Measurements from ENCODE around the gene CDKN2AIPNL.

The CDKN2AIPNL gene

DNA sequence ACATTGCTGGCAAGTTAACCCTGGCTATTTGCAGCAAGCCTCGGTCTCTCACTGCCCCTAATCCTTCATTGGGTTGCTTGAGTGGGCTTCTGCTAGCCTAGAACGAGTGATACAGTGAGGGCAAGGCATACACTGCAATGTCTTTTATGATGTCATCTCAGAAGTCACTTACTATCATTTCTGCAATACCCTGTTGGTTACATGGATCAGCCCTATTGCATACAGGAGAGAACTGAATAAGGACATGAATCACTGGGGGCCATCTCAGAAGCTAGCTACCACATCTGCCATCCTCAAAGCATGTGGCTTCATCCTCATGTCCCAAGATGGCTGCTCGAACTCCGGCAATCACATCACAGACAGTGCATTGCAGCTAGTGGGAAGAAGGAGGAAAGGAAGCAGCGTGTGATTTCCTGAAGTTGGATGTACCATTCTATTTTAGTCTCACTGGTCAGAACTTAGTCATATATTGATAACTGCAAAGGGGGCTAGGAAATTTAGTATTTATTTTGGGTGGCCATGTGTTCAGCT lies 33.3 kb upstream of the CDKN2AIPNL start:
- H2AK5ac ChIP-seq (ENCODE audit: low read length) = no peak overlapping the region
- H3K9ac ChIP-seq (ENCODE audit: low read length) = no peak overlapping the region
- H4K12ac ChIP-seq (ENCODE audit: low read depth, low read length) = no peak overlapping the region
- no peak overlapping the region for H3K27ac ChIP-seq (ENCODE audit: low read depth, low read length)
- no peak overlapping the region for H3K23ac ChIP-seq (ENCODE audit: low read length)
- H4K91ac ChIP-seq (ENCODE audit: low read depth, low read length) = no peak overlapping the region
- no peak overlapping the region for H3K14ac ChIP-seq (ENCODE audit: low read length)
- WGBS (ENCODE audit: extremely low coverage, insufficient coverage, insufficient read length) = no CpG with 5 or more reads among the region's 5 CpGs
- no peak overlapping the region for H2AFZ ChIP-seq (ENCODE audit: insufficient read depth, low read length, poor library complexity)
- no peak overlapping the region for H2BK5ac ChIP-seq (ENCODE audit: low read depth, low read length, poor library complexity)
- H3K18ac ChIP-seq (ENCODE audit: low read length) = no peak overlapping the region
- H3K27me3 ChIP-seq (ENCODE audit: insufficient read depth, low read length) = no peaks in the 10 kb centered on the region
- H3K36me3 ChIP-seq (ENCODE audit: control insufficient read depth in 1 of 2, insufficient read depth in 2 of 2, low read length in 2 of 2) = no peaks in the 10 kb centered on the region
- no peaks in the 10 kb centered on the region for H3K4me1 ChIP-seq (ENCODE audit: control insufficient read depth in 1 of 2, insufficient read depth in 2 of 2, low read length in 2 of 2)
- H2BK120ac ChIP-seq (ENCODE audit: insufficient read depth, low read length, poor library complexity) = no peak overlapping the region
- H3K79me2 ChIP-seq (ENCODE audit: control insufficient read depth, insufficient read depth, low read length, poor library complexity) = no peaks in the 10 kb centered on the region
- peaks cover 2% of the 10 kb centered on the region for H3K9me3 ChIP-seq (ENCODE audit: insufficient read depth, low read depth, low read length)
- no peak overlapping the region for H2BK12ac ChIP-seq (ENCODE audit: low read length)
- H3K4me2 ChIP-seq (ENCODE audit: low read length) = no peak overlapping the region
- no peaks in the 10 kb centered on the region for H3K79me1 ChIP-seq (ENCODE audit: low read length)
- H3K4ac ChIP-seq (ENCODE audit: low read depth, low read length) = no peak overlapping the region
- no peak overlapping the region for H3K4me3 ChIP-seq (ENCODE audit: low read depth, low read length)
- H4K8ac ChIP-seq (ENCODE audit: low read depth, low read length) = no peak overlapping the region
- no peak for DNase-seq

- no peak overlapping the region for H3K27ac ChIP-seq (ENCODE audit: low read depth, low read length)
- H3K27me3 ChIP-seq (ENCODE audit: insufficient read depth, low read length) = no peaks in the 10 kb centered on the region
- no peak overlapping the region for H4K8ac ChIP-seq (ENCODE audit: low read depth, low read length)
- peaks cover 3 to 8% of the 10 kb centered on the region in 2 experiments for H3K4me1 ChIP-seq (ENCODE audit: control insufficient read depth in 1 of 2, insufficient read depth in 2 of 2, low read length in 2 of 2)
- no peak for DNase-seq
- H3K4me3 ChIP-seq (ENCODE audit: low read depth, low read length) = no peak overlapping the region
- peaks cover 2% of the 10 kb centered on the region for H3K79me1 ChIP-seq (ENCODE audit: low read length)
- peaks cover 2% of the 10 kb centered on the region for H3K9me3 ChIP-seq (ENCODE audit: insufficient read depth, low read depth, low read length)
- H2BK120ac ChIP-seq (ENCODE audit: insufficient read depth, low read length, poor library complexity) = no peak overlapping the region
- no peak overlapping the region for H2BK5ac ChIP-seq (ENCODE audit: low read depth, low read length, poor library complexity)
- no peak overlapping the region for H3K14ac ChIP-seq (ENCODE audit: low read length)
- no peak overlapping the region for H2AK5ac ChIP-seq (ENCODE audit: low read length)
- no peak overlapping the region for H3K23ac ChIP-seq (ENCODE audit: low read length)
- H2AFZ ChIP-seq (ENCODE audit: insufficient read depth, low read length, poor library complexity) = no peak overlapping the region
- no peak overlapping the region for H2BK12ac ChIP-seq (ENCODE audit: low read length)
- H3K79me2 ChIP-seq (ENCODE audit: control insufficient read depth, insufficient read depth, low read length, poor library complexity) = no peaks in the 10 kb centered on the region
- H3K4ac ChIP-seq (ENCODE audit: low read depth, low read length) = no peak overlapping the region
- H4K12ac ChIP-seq (ENCODE audit: low read depth, low read length) = no peak overlapping the region
- no CpG with 5 or more reads among the region's 3 CpGs for whole genome bisulfite sequencing (ENCODE audit: extremely low coverage, insufficient coverage, insufficient read length)
- no peak overlapping the region for H3K18ac ChIP-seq (ENCODE audit: low read length)
- no peak overlapping the region for H3K9ac ChIP-seq (ENCODE audit: low read length)
- H4K91ac ChIP-seq (ENCODE audit: low read depth, low read length) = no peak overlapping the region
- no peak overlapping the region for H3K4me2 ChIP-seq (ENCODE audit: low read length)
- no peaks in the 10 kb centered on the region for H3K36me3 ChIP-seq (ENCODE audit: control insufficient read depth in 1 of 2, insufficient read depth in 2 of 2, low read length in 2 of 2)
These were observed 28.6 kb upstream of the CDKN2AIPNL start for GRCh38 chr5:134440201-134440755.

DNA sequence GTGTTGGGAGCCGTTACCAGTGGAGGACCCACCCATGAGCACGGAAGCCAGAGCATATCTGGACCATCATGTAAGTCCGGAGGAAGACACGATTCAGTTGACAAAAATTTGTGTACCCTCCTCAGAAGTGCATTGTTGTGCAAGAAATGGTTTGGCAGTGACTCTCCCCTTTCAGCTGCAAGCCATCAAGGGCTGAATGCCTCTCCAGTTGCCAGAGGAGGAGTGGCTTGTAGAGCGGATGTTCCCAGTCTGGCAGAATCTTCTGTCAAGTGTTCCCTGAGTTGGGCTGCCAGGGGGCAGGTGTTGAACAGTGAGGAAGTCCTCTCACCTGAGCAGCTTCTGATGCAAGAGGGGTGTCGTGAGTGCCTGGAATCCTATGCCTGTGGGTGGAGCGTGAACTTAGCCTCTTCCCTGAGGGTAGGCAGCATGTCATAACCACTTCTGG lies 27.6 kb upstream of the CDKN2AIPNL start:
- no peak overlapping the region for H3K4me2 ChIP-seq (ENCODE audit: low read length)
- H3K36me3 ChIP-seq (ENCODE audit: control insufficient read depth in 1 of 2, insufficient read depth in 2 of 2, low read length in 2 of 2) = no peaks in the 10 kb centered on the region
- H3K14ac ChIP-seq (ENCODE audit: low read length) = no peak overlapping the region
- H2AK5ac ChIP-seq (ENCODE audit: low read length) = no peak overlapping the region
- H3K27ac ChIP-seq (ENCODE audit: low read depth, low read length) = no peak overlapping the region
- H3K9ac ChIP-seq (ENCODE audit: low read length) = no peak overlapping the region
- no peaks in the 10 kb centered on the region for H3K79me2 ChIP-seq (ENCODE audit: control insufficient read depth, insufficient read depth, low read length, poor library complexity)
- no peak overlapping the region for H3K23ac ChIP-seq (ENCODE audit: low read length)
- peaks cover 2% of the 10 kb centered on the region for H3K79me1 ChIP-seq (ENCODE audit: low read length)
- no peaks in the 10 kb centered on the region for H3K27me3 ChIP-seq (ENCODE audit: insufficient read depth, low read length)
- no peak overlapping the region for H2BK5ac ChIP-seq (ENCODE audit: low read depth, low read length, poor library complexity)
- H3K9me3 ChIP-seq (ENCODE audit: insufficient read depth, low read depth, low read length) = peaks cover 2% of the 10 kb centered on the region
- peaks cover 3 to 8% of the 10 kb centered on the region in 2 experiments for H3K4me1 ChIP-seq (ENCODE audit: control insufficient read depth in 1 of 2, insufficient read depth in 2 of 2, low read length in 2 of 2)
- H2BK12ac ChIP-seq (ENCODE audit: low read length) = no peak overlapping the region
- H2AFZ ChIP-seq (ENCODE audit: insufficient read depth, low read length, poor library complexity) = no peak overlapping the region
- H4K8ac ChIP-seq (ENCODE audit: low read depth, low read length) = no peak overlapping the region
- no CpG with 5 or more reads among the region's 7 CpGs for WGBS (ENCODE audit: extremely low coverage, insufficient coverage, insufficient read length)
- H3K18ac ChIP-seq (ENCODE audit: low read length) = no peak overlapping the region
- DNase-seq = peak; percentile 99
- H2BK120ac ChIP-seq (ENCODE audit: insufficient read depth, low read length, poor library complexity) = no peak overlapping the region
- H3K4ac ChIP-seq (ENCODE audit: low read depth, low read length) = no peak overlapping the region
- H3K4me3 ChIP-seq (ENCODE audit: low read depth, low read length) = no peak overlapping the region
- no peak overlapping the region for H4K91ac ChIP-seq (ENCODE audit: low read depth, low read length)
- H4K12ac ChIP-seq (ENCODE audit: low read depth, low read length) = no peak overlapping the region

- peaks cover 3 to 8% of the 10 kb centered on the region in 2 experiments for H3K4me1 ChIP-seq (ENCODE audit: control insufficient read depth in 1 of 2, insufficient read depth in 2 of 2, low read length in 2 of 2)
- no peak overlapping the region for H3K18ac ChIP-seq (ENCODE audit: low read length)
- no peaks in the 10 kb centered on the region for H3K36me3 ChIP-seq (ENCODE audit: control insufficient read depth in 1 of 2, insufficient read depth in 2 of 2, low read length in 2 of 2)
- no peak overlapping the region for H3K4me2 ChIP-seq (ENCODE audit: low read length)
- H3K23ac ChIP-seq (ENCODE audit: low read length) = no peak overlapping the region
- H3K79me2 ChIP-seq (ENCODE audit: control insufficient read depth, insufficient read depth, low read length, poor library complexity) = no peaks in the 10 kb centered on the region
- peak overlapping the region; percentile 48 for H2AFZ ChIP-seq (ENCODE audit: insufficient read depth, low read length, poor library complexity)
- H2BK12ac ChIP-seq (ENCODE audit: low read length) = no peak overlapping the region
- no peak overlapping the region for H4K12ac ChIP-seq (ENCODE audit: low read depth, low read length)
- H3K79me1 ChIP-seq (ENCODE audit: low read length) = peaks cover 2% of the 10 kb centered on the region
- H2BK5ac ChIP-seq (ENCODE audit: low read depth, low read length, poor library complexity) = no peak overlapping the region
- H4K8ac ChIP-seq (ENCODE audit: low read depth, low read length) = no peak overlapping the region
- H2AK5ac ChIP-seq (ENCODE audit: low read length) = no peak overlapping the region
- no peak overlapping the region for H3K4me3 ChIP-seq (ENCODE audit: low read depth, low read length)
- H3K9me3 ChIP-seq (ENCODE audit: insufficient read depth, low read depth, low read length) = peaks cover 2% of the 10 kb centered on the region
- H4K91ac ChIP-seq (ENCODE audit: low read depth, low read length) = no peak overlapping the region
- H2BK120ac ChIP-seq (ENCODE audit: insufficient read depth, low read length, poor library complexity) = no peak overlapping the region
- DNase-seq = no peak
- H3K27me3 ChIP-seq (ENCODE audit: insufficient read depth, low read length) = no peaks in the 10 kb centered on the region
- H3K9ac ChIP-seq (ENCODE audit: low read length) = no peak overlapping the region
- no peak overlapping the region for H3K4ac ChIP-seq (ENCODE audit: low read depth, low read length)
- H3K27ac ChIP-seq (ENCODE audit: low read depth, low read length) = no peak overlapping the region
- H3K14ac ChIP-seq (ENCODE audit: low read length) = no peak overlapping the region
- no CpG with 5 or more reads among the region's 7 CpGs for WGBS (ENCODE audit: extremely low coverage, insufficient coverage, insufficient read length)
These were observed 27.0 kb upstream of the CDKN2AIPNL start for GRCh38 chr5:134438721-134439123.

All from trophoblast cell (in vitro differentiated cells and primary cell).